Liver (tissue), 9 donors: Measurements from ENCODE around the gene CCNK. TPM values are rescaled to one million over a fixed set of nuclear protein-coding genes. Genes with fewer than 3 reads are reported as not detected.

Experiments
- DNase-seq: peaks from one replicate; pipeline ENCODE4 v3.0.0-alpha.2; 2017; ENCODE audit warnings: low spot score
- H3K27ac ChIP-seq, 2 donors: one replicate each; pipeline ENCODE4 v1.7.0; 2013; ENCODE audit warnings: inconsistent platforms in 2 of 2, low read length in 2 of 2, control low read depth in 1 of 2, low read depth in 1 of 2, mild to moderate bottlenecking in 1 of 2
- H3K27me3 ChIP-seq, 4 donors: one replicate each; pipeline versions ENCODE4 v1.6.1 to v1.7.0; 2013; ENCODE audit warnings: low read length in 3 of 4, inconsistent platforms in 1 of 4, mild to moderate bottlenecking in 1 of 4, moderate library complexity in 1 of 4; ENCODE audit not compliant: control insufficient read depth in 4 of 4, insufficient read depth in 4 of 4
- H3K36me3 ChIP-seq, 4 donors: one replicate each; pipeline versions ENCODE4 v1.6.1 to v1.7.0; 2013; ENCODE audit warnings: low read length in 3 of 4, mild to moderate bottlenecking in 3 of 4, low read depth in 1 of 4, moderate library complexity in 1 of 4; ENCODE audit not compliant: control insufficient read depth in 4 of 4, insufficient read depth in 3 of 4
- H3K4me1 ChIP-seq, 4 donors: one replicate each; pipeline versions ENCODE4 v1.6.1 to v1.7.0; 2013; ENCODE audit warnings: low read length in 3 of 4, mild to moderate bottlenecking in 3 of 4, moderate library complexity in 1 of 4; ENCODE audit not compliant: control insufficient read depth in 4 of 4, insufficient read depth in 4 of 4
- H3K4me3 ChIP-seq, 3 donors: one replicate each; pipeline versions ENCODE4 v1.6.1 to v1.7.0; 2013; ENCODE audit warnings: low read length in 3 of 3, control low read depth in 1 of 3, low read depth in 1 of 3, mild to moderate bottlenecking in 1 of 3
- H3K9ac ChIP-seq, 2 donors: one replicate each; pipeline ENCODE4 v1.7.0; 2013; ENCODE audit warnings: low read length in 2 of 2, mild to moderate bottlenecking in 2 of 2, moderate library complexity in 2 of 2, control low read depth in 1 of 2, low read depth in 1 of 2
- H3K9me3 ChIP-seq, 4 donors: one replicate each; pipeline versions ENCODE4 v1.6.1 to v1.7.0; 2013; ENCODE audit warnings: low read length in 3 of 4; ENCODE audit not compliant: control insufficient read depth in 4 of 4
- EGR1 ChIP-seq, 2 donors: IDR thresholded peaks; 2 replicates each; pipeline ENCODE4 v1.6.1; 2016 to 2018; ENCODE audit warnings: antibody characterized with exemption in 2 of 2, low read depth in 2 of 2
- FOXA1 ChIP-seq: IDR thresholded peaks from 2 replicates; pipeline ENCODE4 v1.6.1; 2016; ENCODE audit warnings: antibody characterized with exemption
- FOXA2 ChIP-seq: IDR thresholded peaks from 2 replicates; pipeline ENCODE4 v1.6.1; 2016; ENCODE audit warnings: antibody characterized with exemption
- GABPA ChIP-seq, 2 donors: IDR thresholded peaks in 1 of 2; conservative IDR thresholded peaks in 1 of 2; 2 replicates each; pipeline ENCODE4 v1.6.1; 2016; ENCODE audit warnings: antibody characterized with exemption in 2 of 2, mild to moderate bottlenecking in 1 of 2, moderate library complexity in 1 of 2
- HNF4A ChIP-seq, 2 donors: conservative IDR thresholded peaks; 2 replicates each; pipeline ENCODE4 v1.6.1; 2016; ENCODE audit warnings: antibody characterized with exemption in 2 of 2, mild to moderate bottlenecking in 2 of 2
- HNF4G ChIP-seq: IDR thresholded peaks from 2 replicates; pipeline ENCODE4 v1.6.1; 2016; ENCODE audit warnings: antibody characterized with exemption
- JUND ChIP-seq, 2 donors: IDR thresholded peaks; 2 replicates each; pipeline ENCODE4 v1.6.1; 2016; ENCODE audit warnings: antibody characterized with exemption in 2 of 2
- RAD21 ChIP-seq, 2 donors: IDR thresholded peaks; 2 replicates each; pipeline ENCODE4 v1.6.1; 2016; ENCODE audit warnings: antibody characterized with exemption in 2 of 2, mild to moderate bottlenecking in 2 of 2
- RXRA ChIP-seq, 2 donors: IDR thresholded peaks; 2 replicates each; pipeline ENCODE4 v1.6.1; 2017 to 2018; ENCODE audit warnings: antibody characterized with exemption in 2 of 2, mild to moderate bottlenecking in 1 of 2
- SP1 ChIP-seq: IDR thresholded peaks from 2 replicates; pipeline ENCODE4 v1.6.1; 2018; ENCODE audit warnings: antibody characterized with exemption, mild to moderate bottlenecking
- TAF1 ChIP-seq: conservative IDR thresholded peaks from 2 replicates; pipeline ENCODE4 v1.6.1; 2016; ENCODE audit warnings: antibody characterized with exemption, mild to moderate bottlenecking
- WGBS: extraction: QIAGEN DNeasy Blood & Tissue Kit; methylation state at CpG from one replicate; pipeline ENCODE4 v1.1.7; 2013; 5-methylcytosine and 5-hydroxymethylcytosine counted together
- polyA plus RNA-seq, 2 donors: library from polyadenylated mRNA; stranded (reverse) in 1 of 2; unstranded in 1 of 2; fragments of 200-250 nt in 1 of 2; fragments of >200 nt in 1 of 2; fragmentation: Nextera tagmentation in 1 of 2; extraction: Ambion mirVana in 1 of 2; gene quantifications; one replicate each; pipeline versions ENCODE4 v1.2.1 to v1.2.3, GENCODE V29; 2013 to 2015
- total RNA-seq, 2 donors: library from RNA; depleted of rRNA; stranded (reverse); fragments of >200 nt; gene quantifications; one replicate each; pipeline ENCODE4 v1.2.3, GENCODE V29; 2014
- TF ChIP-seq, protein P1 (sequence below): IDR thresholded peaks from 2 replicates; pipeline ENCODE4 v1.6.1; 2016; ENCODE audit warnings: antibody characterized with exemption, mild to moderate bottlenecking
- TF ChIP-seq, protein P2 (sequence below): fragments of 150-350 bp; IDR thresholded peaks from 2 replicates; pipeline ENCODE4 v1.5.1; 2017; ENCODE audit warnings: improper control_type of control experiment, low read depth, low read length; ENCODE audit not compliant: missing input control
- TF ChIP-seq, protein P3 (sequence below): IDR thresholded peaks from 2 replicates; pipeline ENCODE4 v1.6.1; 2016; ENCODE audit warnings: antibody characterized with exemption
- TF ChIP-seq, protein P4 (sequence below): IDR thresholded peaks from 2 replicates; pipeline ENCODE4 v1.6.1; 2016; ENCODE audit warnings: antibody characterized with exemption
- donor health status: healthy.
- donor health status: healthy.
- donor health status: healthy.
- donor health status: healthy.
- donor health status: healthy.

CCNK gene
- total and polyA plus RNA-seq, 4 donors = 7.7 to 33.4 (median 13.2) TPM

DNA sequence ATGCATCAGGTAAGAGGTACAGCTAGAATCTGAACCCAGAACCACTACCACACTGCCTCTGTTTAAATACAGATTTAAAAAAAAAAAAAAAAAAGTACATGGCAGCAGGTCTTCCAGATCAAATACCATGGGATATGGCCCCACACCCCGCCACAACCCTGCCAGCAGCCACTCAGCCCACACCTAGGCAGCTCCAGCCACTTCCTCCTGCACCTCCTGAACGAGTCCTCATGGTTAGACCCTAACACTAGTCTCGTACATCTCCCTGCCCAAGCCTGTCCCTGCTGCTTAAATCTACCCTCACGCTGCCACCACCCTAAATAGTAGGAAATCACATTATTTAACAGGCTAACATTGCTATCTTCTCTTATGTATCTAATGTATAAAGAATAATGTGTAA lies 13.1 kb upstream of the CCNK start:
- Histone ChIP-seq H3K4me1 (peaks cover 0 to 3% (median 1%) of the 10 kb centered on the region in 4 donors), H3K4me3 (no peak overlapping the region), H3K27ac (no peak overlapping the region), H3K9ac (no peak overlapping the region), H3K27me3 (no peaks in the 10 kb centered on the region), H3K9me3 (no peaks in the 10 kb centered on the region), H3K36me3 (peaks cover 4 to 15% (median 9%) of the 10 kb centered on the region in 4 donors)
- 80% methylated on average over 4 of the region's 4 CpGs for WGBS
- DNase-seq = no peak
- TF ChIP-seq, protein P1, sequence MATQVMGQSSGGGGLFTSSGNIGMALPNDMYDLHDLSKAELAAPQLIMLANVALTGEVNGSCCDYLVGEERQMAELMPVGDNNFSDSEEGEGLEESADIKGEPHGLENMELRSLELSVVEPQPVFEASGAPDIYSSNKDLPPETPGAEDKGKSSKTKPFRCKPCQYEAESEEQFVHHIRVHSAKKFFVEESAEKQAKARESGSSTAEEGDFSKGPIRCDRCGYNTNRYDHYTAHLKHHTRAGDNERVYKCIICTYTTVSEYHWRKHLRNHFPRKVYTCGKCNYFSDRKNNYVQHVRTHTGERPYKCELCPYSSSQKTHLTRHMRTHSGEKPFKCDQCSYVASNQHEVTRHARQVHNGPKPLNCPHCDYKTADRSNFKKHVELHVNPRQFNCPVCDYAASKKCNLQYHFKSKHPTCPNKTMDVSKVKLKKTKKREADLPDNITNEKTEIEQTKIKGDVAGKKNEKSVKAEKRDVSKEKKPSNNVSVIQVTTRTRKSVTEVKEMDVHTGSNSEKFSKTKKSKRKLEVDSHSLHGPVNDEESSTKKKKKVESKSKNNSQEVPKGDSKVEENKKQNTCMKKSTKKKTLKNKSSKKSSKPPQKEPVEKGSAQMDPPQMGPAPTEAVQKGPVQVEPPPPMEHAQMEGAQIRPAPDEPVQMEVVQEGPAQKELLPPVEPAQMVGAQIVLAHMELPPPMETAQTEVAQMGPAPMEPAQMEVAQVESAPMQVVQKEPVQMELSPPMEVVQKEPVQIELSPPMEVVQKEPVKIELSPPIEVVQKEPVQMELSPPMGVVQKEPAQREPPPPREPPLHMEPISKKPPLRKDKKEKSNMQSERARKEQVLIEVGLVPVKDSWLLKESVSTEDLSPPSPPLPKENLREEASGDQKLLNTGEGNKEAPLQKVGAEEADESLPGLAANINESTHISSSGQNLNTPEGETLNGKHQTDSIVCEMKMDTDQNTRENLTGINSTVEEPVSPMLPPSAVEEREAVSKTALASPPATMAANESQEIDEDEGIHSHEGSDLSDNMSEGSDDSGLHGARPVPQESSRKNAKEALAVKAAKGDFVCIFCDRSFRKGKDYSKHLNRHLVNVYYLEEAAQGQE = no peak
- TF ChIP-seq SP1 (no peak), TAF1 (no peak), RXRA (IDR thresholded peaks at IDR 0.05) (no peak), HNF4A (conservative IDR thresholded peaks at IDR 0.05) (no peak), FOXA1 (no peak), FOXA2 (no peak), GABPA (IDR thresholded peaks at IDR 0.05 in 1 of 2, conservative IDR thresholded peaks at IDR 0.05 in 1 of 2) (no peak), HNF4G (no peak), RAD21 (IDR thresholded peaks at IDR 0.05) (no peak), EGR1 (IDR thresholded peaks at IDR 0.05; ENCODE audit: low read depth in 2 of 2) (no peak), JUND (IDR thresholded peaks at IDR 0.05) (no peak)
- TF ChIP-seq, protein P2, sequence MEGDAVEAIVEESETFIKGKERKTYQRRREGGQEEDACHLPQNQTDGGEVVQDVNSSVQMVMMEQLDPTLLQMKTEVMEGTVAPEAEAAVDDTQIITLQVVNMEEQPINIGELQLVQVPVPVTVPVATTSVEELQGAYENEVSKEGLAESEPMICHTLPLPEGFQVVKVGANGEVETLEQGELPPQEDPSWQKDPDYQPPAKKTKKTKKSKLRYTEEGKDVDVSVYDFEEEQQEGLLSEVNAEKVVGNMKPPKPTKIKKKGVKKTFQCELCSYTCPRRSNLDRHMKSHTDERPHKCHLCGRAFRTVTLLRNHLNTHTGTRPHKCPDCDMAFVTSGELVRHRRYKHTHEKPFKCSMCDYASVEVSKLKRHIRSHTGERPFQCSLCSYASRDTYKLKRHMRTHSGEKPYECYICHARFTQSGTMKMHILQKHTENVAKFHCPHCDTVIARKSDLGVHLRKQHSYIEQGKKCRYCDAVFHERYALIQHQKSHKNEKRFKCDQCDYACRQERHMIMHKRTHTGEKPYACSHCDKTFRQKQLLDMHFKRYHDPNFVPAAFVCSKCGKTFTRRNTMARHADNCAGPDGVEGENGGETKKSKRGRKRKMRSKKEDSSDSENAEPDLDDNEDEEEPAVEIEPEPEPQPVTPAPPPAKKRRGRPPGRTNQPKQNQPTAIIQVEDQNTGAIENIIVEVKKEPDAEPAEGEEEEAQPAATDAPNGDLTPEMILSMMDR = no peak
- TF ChIP-seq, protein P3, sequence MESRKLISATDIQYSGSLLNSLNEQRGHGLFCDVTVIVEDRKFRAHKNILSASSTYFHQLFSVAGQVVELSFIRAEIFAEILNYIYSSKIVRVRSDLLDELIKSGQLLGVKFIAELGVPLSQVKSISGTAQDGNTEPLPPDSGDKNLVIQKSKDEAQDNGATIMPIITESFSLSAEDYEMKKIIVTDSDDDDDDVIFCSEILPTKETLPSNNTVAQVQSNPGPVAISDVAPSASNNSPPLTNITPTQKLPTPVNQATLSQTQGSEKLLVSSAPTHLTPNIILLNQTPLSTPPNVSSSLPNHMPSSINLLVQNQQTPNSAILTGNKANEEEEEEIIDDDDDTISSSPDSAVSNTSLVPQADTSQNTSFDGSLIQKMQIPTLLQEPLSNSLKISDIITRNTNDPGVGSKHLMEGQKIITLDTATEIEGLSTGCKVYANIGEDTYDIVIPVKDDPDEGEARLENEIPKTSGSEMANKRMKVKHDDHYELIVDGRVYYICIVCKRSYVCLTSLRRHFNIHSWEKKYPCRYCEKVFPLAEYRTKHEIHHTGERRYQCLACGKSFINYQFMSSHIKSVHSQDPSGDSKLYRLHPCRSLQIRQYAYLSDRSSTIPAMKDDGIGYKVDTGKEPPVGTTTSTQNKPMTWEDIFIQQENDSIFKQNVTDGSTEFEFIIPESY = no peak

DNA sequence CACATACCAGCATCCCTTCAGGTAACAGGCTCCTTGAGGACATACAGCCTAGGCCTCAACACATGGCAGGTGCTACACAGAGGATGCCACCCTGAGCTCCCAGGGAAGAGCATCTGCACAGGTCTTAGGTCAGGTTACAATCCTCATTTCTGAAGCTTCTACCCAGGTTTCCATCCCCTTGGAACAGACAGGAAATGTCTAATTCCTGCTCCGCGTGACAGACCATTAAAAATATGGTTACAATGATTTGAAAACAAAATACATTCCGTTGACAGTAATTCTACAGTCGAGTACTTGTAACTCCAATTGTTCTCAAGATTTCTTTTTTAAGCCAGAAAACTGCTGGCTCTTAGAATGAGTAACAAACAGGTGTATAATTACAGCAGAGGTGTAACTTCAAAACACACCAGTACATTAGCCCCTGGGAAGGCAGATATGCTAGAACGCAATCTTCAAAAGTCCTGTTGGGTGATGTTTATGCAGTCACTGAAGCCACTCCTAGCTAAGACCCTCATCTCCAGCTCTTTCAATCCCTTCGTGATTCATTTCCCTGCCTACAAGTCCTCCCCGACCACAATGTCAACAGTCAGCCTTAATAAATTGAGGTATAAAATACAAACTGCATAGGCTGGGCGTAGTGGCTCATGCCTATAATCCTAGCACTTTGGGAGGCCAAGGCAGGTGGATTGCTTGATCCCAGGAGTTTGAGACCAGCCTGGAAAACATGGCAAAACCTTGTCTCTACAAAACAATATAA lies 12.2 kb upstream of the CCNK start:
- Histone ChIP-seq H3K36me3 (peaks cover 4 to 11% (median 7%) of the 10 kb centered on the region in 4 donors), H3K9me3 (no peaks in the 10 kb centered on the region), H3K27me3 (no peaks in the 10 kb centered on the region), H3K9ac (no peak overlapping the region), H3K27ac (no peak overlapping the region), H3K4me1 (peaks cover 0 to 3% (median 1%) of the 10 kb centered on the region in 4 donors), H3K4me3 (no peak overlapping the region)
- TF ChIP-seq, protein P4, sequence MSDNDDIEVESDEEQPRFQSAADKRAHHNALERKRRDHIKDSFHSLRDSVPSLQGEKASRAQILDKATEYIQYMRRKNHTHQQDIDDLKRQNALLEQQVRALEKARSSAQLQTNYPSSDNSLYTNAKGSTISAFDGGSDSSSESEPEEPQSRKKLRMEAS = no peak
- WGBS = 84% methylated on average over 8 of the region's 8 CpGs
- no peak for DNase-seq
